Upper lobe of right lung (tissue), 1 donor: ENCODE data around the gene DOCK2. TPM values are rescaled to one million over a fixed set of nuclear protein-coding genes. Genes with fewer than 3 reads are reported as not detected.

ENCODE experiments used
- ATAC-seq: fragments of 200-7000 bp; cut with Tn5 transposase; one replicate; pipeline ENCODE4 v1.9.1; 2020; ENCODE audit warnings: mild to moderate bottlenecking, moderate library complexity
- DNase-seq: peaks from one replicate; pipeline ENCODE4 v3.0.0-alpha.2; 2020
- H3K27ac ChIP-seq: fragments of 200-600 bp; one replicate; pipeline ENCODE4 v1.8.0; 2022
- H3K27me3 ChIP-seq: fragments of 200-600 bp; one replicate; pipeline ENCODE4 v1.8.0; 2022; ENCODE audit warnings: mild to moderate bottlenecking
- H3K36me3 ChIP-seq: fragments of 200-600 bp; one replicate; pipeline ENCODE4 v1.8.0; 2022
- H3K4me1 ChIP-seq: fragments of 200-600 bp; one replicate; pipeline ENCODE4 v1.8.0; 2022
- H3K4me3 ChIP-seq: fragments of 200-600 bp; one replicate; pipeline ENCODE4 v1.8.0; 2022; ENCODE audit warnings: mild to moderate bottlenecking
- H3K9me3 ChIP-seq: fragments of 200-600 bp; one replicate; pipeline ENCODE4 v1.8.0; 2022
- intact Hi-C: fragments of 100-400 bp; cut with DNase I; formaldehyde crosslinking; loops from one replicate; pipeline ENCODE4 v1.11.0; 2022
- total RNA-seq: library from RNA; stranded (reverse); fragmentation: NEBNext Ultra II Directional; extraction: Animal tissue kit (Norgen Biotek cat#: 25700); gene quantifications from one replicate; pipeline ENCODE4 v1.2.1, GENCODE V29; 2021
- TF ChIP-seq, protein P1 (sequence below): fragments of 200-600 bp; IDR thresholded peaks from one replicate; pipeline ENCODE4 v1.8.0; 2022; ENCODE audit warnings: antibody characterized with exemption
- donor health status: DM: no; HTN: yes; CAD: no; lungs with severe emphysema.

The DOCK2 gene
- total RNA-seq, 1 donor from 2014 or later = 65.4 TPM

GRCh38 chr5:169631360-169631759 is 5.7 kb upstream of the DOCK2 start:
- no peak overlapping the region for H3K4me3 ChIP-seq
- H3K27me3 ChIP-seq = no peaks in the 10 kb centered on the region
- DNase-seq = no peak
- peak; percentile 62 for ATAC-seq
- no peak overlapping the region for H3K27ac ChIP-seq
- H3K9me3 ChIP-seq = no peaks in the 10 kb centered on the region
- TF ChIP-seq, protein P1, sequence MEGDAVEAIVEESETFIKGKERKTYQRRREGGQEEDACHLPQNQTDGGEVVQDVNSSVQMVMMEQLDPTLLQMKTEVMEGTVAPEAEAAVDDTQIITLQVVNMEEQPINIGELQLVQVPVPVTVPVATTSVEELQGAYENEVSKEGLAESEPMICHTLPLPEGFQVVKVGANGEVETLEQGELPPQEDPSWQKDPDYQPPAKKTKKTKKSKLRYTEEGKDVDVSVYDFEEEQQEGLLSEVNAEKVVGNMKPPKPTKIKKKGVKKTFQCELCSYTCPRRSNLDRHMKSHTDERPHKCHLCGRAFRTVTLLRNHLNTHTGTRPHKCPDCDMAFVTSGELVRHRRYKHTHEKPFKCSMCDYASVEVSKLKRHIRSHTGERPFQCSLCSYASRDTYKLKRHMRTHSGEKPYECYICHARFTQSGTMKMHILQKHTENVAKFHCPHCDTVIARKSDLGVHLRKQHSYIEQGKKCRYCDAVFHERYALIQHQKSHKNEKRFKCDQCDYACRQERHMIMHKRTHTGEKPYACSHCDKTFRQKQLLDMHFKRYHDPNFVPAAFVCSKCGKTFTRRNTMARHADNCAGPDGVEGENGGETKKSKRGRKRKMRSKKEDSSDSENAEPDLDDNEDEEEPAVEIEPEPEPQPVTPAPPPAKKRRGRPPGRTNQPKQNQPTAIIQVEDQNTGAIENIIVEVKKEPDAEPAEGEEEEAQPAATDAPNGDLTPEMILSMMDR = no peak
- intact Hi-C loops = no loop called here
- no peaks in the 10 kb centered on the region for H3K4me1 ChIP-seq
- H3K36me3 ChIP-seq = no peaks in the 10 kb centered on the region

DNA sequence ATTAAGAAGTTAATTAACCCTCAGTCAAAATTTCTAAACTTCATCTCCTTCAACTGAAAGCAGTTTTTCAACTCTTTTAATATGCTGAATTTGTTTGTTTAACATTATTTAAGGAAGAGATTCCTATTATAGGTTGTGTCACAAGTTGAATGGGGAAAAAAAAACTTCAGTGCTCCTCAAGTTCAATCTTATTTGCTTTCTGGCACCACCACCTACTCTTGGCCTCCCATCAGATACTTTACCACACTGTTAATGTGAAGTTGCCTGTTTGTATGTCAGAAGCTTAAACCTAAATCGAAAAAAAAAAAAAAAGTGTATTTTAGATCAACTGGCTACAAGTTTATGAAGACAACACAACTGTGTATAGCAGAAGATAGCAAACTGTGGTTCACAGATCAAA is 4.1 kb upstream of the DOCK2 start:
- Histone ChIP-seq H3K27ac (no peak overlapping the region), H3K4me1 (no peaks in the 10 kb centered on the region), H3K36me3 (no peaks in the 10 kb centered on the region), H3K9me3 (no peaks in the 10 kb centered on the region), H3K27me3 (peaks cover 3% of the 10 kb centered on the region), H3K4me3 (no peak overlapping the region)
- TF ChIP-seq, protein P1 = no peak
- ATAC-seq (no peak), DNase-seq (no peak)
- intact Hi-C loops = no loop called here

DNA sequence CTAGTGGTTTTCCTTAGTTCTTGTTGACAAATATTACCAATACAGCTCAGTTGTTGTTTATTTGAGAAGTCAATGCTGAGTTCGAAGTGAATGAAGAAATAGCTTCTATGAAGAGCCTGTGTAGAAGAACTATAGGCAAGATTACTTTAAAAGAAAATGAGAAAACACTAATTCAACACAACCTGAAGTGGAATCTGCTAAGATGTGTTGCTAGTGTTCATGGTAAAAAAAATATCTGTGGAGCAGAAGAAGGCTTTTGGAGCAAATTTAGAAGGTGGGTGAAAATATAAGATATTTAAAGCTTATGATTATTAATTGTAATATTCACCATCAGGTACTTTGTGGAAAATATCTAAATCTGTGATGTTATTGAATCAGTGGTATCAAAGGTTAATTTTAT is 2.5 kb upstream of the DOCK2 start:
- H3K27ac ChIP-seq = no peak overlapping the region
- no peaks in the 10 kb centered on the region for H3K4me1 ChIP-seq
- no peaks in the 10 kb centered on the region for H3K9me3 ChIP-seq
- intact Hi-C loops = no loop called here
- DNase-seq = no peak
- no peak for ATAC-seq
- peaks cover 3% of the 10 kb centered on the region for H3K27me3 ChIP-seq
- TF ChIP-seq, protein P1 = no peak
- no peak overlapping the region for H3K4me3 ChIP-seq
- H3K36me3 ChIP-seq = no peaks in the 10 kb centered on the region

- H3K4me3 ChIP-seq = no peak overlapping the region
- H3K27me3 ChIP-seq = peaks cover 3% of the 10 kb centered on the region
- no peaks in the 10 kb centered on the region for H3K9me3 ChIP-seq
- intact Hi-C loops = no loop called here
- H3K4me1 ChIP-seq = no peaks in the 10 kb centered on the region
- ATAC-seq (no peak), DNase-seq (no peak)
- no peak overlapping the region for H3K27ac ChIP-seq
- H3K36me3 ChIP-seq = no peaks in the 10 kb centered on the region
- TF ChIP-seq, protein P1 = no peak
These were observed 1.1 kb upstream of the DOCK2 start for GRCh38 chr5:169635936-169636335.

DNA sequence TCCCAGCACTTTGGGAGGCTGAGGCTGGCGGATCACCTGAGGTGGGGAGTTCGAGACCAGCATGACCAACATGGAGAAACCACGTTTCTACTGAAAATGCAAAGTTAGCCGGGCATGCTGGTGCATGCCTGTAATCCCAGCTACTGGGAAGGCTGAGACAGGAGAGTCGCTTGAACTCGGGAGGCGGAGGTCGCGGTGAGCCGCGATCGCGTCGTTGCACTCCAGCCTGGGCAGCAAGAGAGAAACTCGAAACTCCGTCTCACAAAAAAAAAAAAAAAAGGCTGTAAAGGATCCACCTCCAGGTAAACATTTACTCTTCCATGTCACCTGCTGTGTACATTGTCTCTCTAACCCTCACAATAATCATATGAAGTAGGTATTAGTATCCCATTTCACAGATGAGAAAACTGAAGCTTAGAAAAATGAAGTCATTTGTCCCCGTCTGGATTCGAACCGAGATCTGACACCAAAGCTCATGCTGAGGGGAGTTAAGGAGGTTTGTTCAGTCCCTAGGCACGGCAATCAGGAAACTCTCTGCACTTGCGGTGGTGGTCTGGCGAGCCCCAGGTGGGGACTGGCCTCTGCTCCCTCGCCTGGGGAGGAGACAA is 494 bp upstream of the DOCK2 start:
- ATAC-seq = no peak
- H3K27ac ChIP-seq = peak overlapping the region; percentile 77

More for the DNA sequence above, 494 bp upstream of the DOCK2 start:
- TF ChIP-seq, protein P1 = no peak
- no peak for DNase-seq
- H3K4me1 ChIP-seq = no peaks in the 10 kb centered on the region
- intact Hi-C loops = no loop called here
- no peaks in the 10 kb centered on the region for H3K9me3 ChIP-seq
- H3K36me3 ChIP-seq = no peaks in the 10 kb centered on the region
- peak overlapping the region; percentile 57 for H3K4me3 ChIP-seq
- peaks cover 3% of the 10 kb centered on the region for H3K27me3 ChIP-seq
